Measurements from ENCODE around the gene ASTN2. TPM values are rescaled to one million over a fixed set of nuclear protein-coding genes. Genes with fewer than 3 reads are reported as not detected.

ASTN2 gene
- total RNA-seq, 1 donor from 2014 or later, result 13.6 TPM

- H3K9me3 ChIP-seq (ENCODE audit: insufficient read depth, low read depth, low read length), result no peaks in the 10 kb centered on the region
- H3K27ac ChIP-seq (ENCODE audit: low read depth, low read length), result no peak overlapping the region
- no peak overlapping the region for H3K9ac ChIP-seq (ENCODE audit: low read length)
- peaks cover 5% of the 10 kb centered on the region for H3K9me3 Mint-ChIP-seq (ENCODE audit: unreplicated experiment)
- FAIRE-seq (no peak), DNase-seq (ENCODE audit: low read depth) (no peak)
- H3K4me1 ChIP-seq (ENCODE audit: insufficient read depth, low read length), result peaks cover 20% of the 10 kb centered on the region
- H3K27me3 Mint-ChIP-seq (ENCODE audit: low read depth, unreplicated experiment), result no peaks in the 10 kb centered on the region
- TF ChIP-seq CTCF (IDR thresholded peaks at IDR 0.05; ENCODE audit: insufficient read depth, low read depth, low read length), result no peak
- TF ChIP-seq EZH2 (IDR thresholded peaks at IDR 0.05; ENCODE audit: insufficient read depth, low read length), result no peak
- H3K27ac Mint-ChIP-seq (ENCODE audit: unreplicated experiment), result no peak overlapping the region
- no peaks in the 10 kb centered on the region for H3K27me3 ChIP-seq (ENCODE audit: insufficient read depth, low read length)
- H2AFZ ChIP-seq (ENCODE audit: low read depth, low read length), result no peak overlapping the region
- H3K36me3 ChIP-seq (ENCODE audit: insufficient read depth, low read length), result no peaks in the 10 kb centered on the region
- H4K20me1 ChIP-seq (ENCODE audit: insufficient read depth, low read length), result no peaks in the 10 kb centered on the region
- no peak overlapping the region for H3K4me2 ChIP-seq (ENCODE audit: low read length)
- no peaks in the 10 kb centered on the region for H3K79me2 ChIP-seq (ENCODE audit: insufficient read depth, low read length)
- no peak overlapping the region for H3K4me3 Mint-ChIP-seq (ENCODE audit: unreplicated experiment)
- H3K4me3 ChIP-seq (ENCODE audit: insufficient read depth, low read depth, low read length), result no peak overlapping the region
- peaks cover 11% of the 10 kb centered on the region for H3K4me1 Mint-ChIP-seq (ENCODE audit: low read depth, unreplicated experiment)
- H3K36me3 Mint-ChIP-seq (ENCODE audit: low read depth, unreplicated experiment), result peaks cover 8% of the 10 kb centered on the region
Observed at GRCh38 chr9:116453785-116454184, 961.1 kb downstream of the ASTN2 start.

GRCh38 chr9:116452634-116453033 is 962.2 kb downstream of the ASTN2 start:
- Histone ChIP-seq H3K4me1 (ENCODE audit: insufficient read depth, low read length) (peaks cover 20% of the 10 kb centered on the region), H3K27me3 (ENCODE audit: insufficient read depth, low read length) (no peaks in the 10 kb centered on the region), H2AFZ (ENCODE audit: low read depth, low read length) (no peak overlapping the region), H3K79me2 (ENCODE audit: insufficient read depth, low read length) (no peaks in the 10 kb centered on the region), H4K20me1 (ENCODE audit: insufficient read depth, low read length) (no peaks in the 10 kb centered on the region), H3K9me3 (ENCODE audit: insufficient read depth, low read depth, low read length) (no peaks in the 10 kb centered on the region), H3K4me2 (ENCODE audit: low read length) (no peak overlapping the region), H3K36me3 (ENCODE audit: insufficient read depth, low read length) (no peaks in the 10 kb centered on the region), H3K9ac (ENCODE audit: low read length) (no peak overlapping the region), H3K4me3 (ENCODE audit: insufficient read depth, low read depth, low read length) (no peak overlapping the region), H3K27ac (ENCODE audit: low read depth, low read length) (no peak overlapping the region)
- Mint-ChIP-seq H3K36me3 (ENCODE audit: low read depth, unreplicated experiment) (peaks cover 8% of the 10 kb centered on the region), H3K9me3 (ENCODE audit: unreplicated experiment) (peaks cover 5% of the 10 kb centered on the region), H3K4me1 (ENCODE audit: low read depth, unreplicated experiment) (peaks cover 11% of the 10 kb centered on the region), H3K27me3 (ENCODE audit: low read depth, unreplicated experiment) (no peaks in the 10 kb centered on the region), H3K4me3 (ENCODE audit: unreplicated experiment) (no peak overlapping the region), H3K27ac (ENCODE audit: unreplicated experiment) (no peak overlapping the region)
- no peak for FAIRE-seq
- DNase-seq (ENCODE audit: low read depth), result no peak
- TF ChIP-seq EZH2 (IDR thresholded peaks at IDR 0.05; ENCODE audit: insufficient read depth, low read length) (no peak), CTCF (IDR thresholded peaks at IDR 0.05; ENCODE audit: insufficient read depth, low read depth, low read length) (no peak)

- no peaks in the 10 kb centered on the region for H3K27me3 Mint-ChIP-seq (ENCODE audit: low read depth, unreplicated experiment)
- H3K27ac ChIP-seq (ENCODE audit: low read depth, low read length), result no peak overlapping the region
- DNase-seq (ENCODE audit: low read depth) (no peak), FAIRE-seq (no peak)
- no peak overlapping the region for H3K4me3 ChIP-seq (ENCODE audit: insufficient read depth, low read depth, low read length)
- H3K27me3 ChIP-seq (ENCODE audit: insufficient read depth, low read length), result no peaks in the 10 kb centered on the region
- no peak overlapping the region for H3K4me3 Mint-ChIP-seq (ENCODE audit: unreplicated experiment)
- no peak overlapping the region for H3K9ac ChIP-seq (ENCODE audit: low read length)
- no peaks in the 10 kb centered on the region for H3K36me3 ChIP-seq (ENCODE audit: insufficient read depth, low read length)
- peaks cover 11% of the 10 kb centered on the region for H3K4me1 Mint-ChIP-seq (ENCODE audit: low read depth, unreplicated experiment)
- no peak overlapping the region for H2AFZ ChIP-seq (ENCODE audit: low read depth, low read length)
- no peaks in the 10 kb centered on the region for H4K20me1 ChIP-seq (ENCODE audit: insufficient read depth, low read length)
- H3K27ac Mint-ChIP-seq (ENCODE audit: unreplicated experiment), result no peak overlapping the region
- H3K9me3 Mint-ChIP-seq (ENCODE audit: unreplicated experiment), result peaks cover 5% of the 10 kb centered on the region
- no peak overlapping the region for H3K4me2 ChIP-seq (ENCODE audit: low read length)
- TF ChIP-seq CTCF (IDR thresholded peaks at IDR 0.05; ENCODE audit: insufficient read depth, low read depth, low read length) (no peak), EZH2 (IDR thresholded peaks at IDR 0.05; ENCODE audit: insufficient read depth, low read length) (no peak)
- H3K4me1 ChIP-seq (ENCODE audit: insufficient read depth, low read length), result peaks cover 20% of the 10 kb centered on the region
- no peaks in the 10 kb centered on the region for H3K9me3 ChIP-seq (ENCODE audit: insufficient read depth, low read depth, low read length)
- H3K79me2 ChIP-seq (ENCODE audit: insufficient read depth, low read length), result no peaks in the 10 kb centered on the region
- peaks cover 8% of the 10 kb centered on the region for H3K36me3 Mint-ChIP-seq (ENCODE audit: low read depth, unreplicated experiment)
Observed at GRCh38 chr9:116452227-116452626, 962.6 kb downstream of the ASTN2 start.
